LHCN-M2 (cell line): ENCODE data around the gene RAB5A. TPM values are rescaled to one million over a fixed set of nuclear protein-coding genes. Genes with fewer than 3 reads are reported as not detected.
"Not testable (repeated sequence)": the region's sequence is repeated elsewhere in the genome, so short reads cannot be mapped to it uniquely, and the experiment has no call there.

ENCODE experiments used
- DNase-seq: peaks from one replicate; pipeline ENCODE4 v3.0.0-alpha.2; 2012; ENCODE audit warnings: low read depth
- total RNA-seq: library from RNA; depleted of rRNA; stranded (reverse); fragments of >200 nt; gene quantifications from 2 replicates; pipeline ENCODE4 v1.2.3, GENCODE V29; 2014

The RAB5A gene
- total RNA-seq, 1 experiment from 2014 or later, result 55.6 TPM

- peak; percentile 40 for DNase-seq
Observed at GRCh38 chr3:19947549-19948225, 790 bp downstream of the RAB5A start.

DNA sequence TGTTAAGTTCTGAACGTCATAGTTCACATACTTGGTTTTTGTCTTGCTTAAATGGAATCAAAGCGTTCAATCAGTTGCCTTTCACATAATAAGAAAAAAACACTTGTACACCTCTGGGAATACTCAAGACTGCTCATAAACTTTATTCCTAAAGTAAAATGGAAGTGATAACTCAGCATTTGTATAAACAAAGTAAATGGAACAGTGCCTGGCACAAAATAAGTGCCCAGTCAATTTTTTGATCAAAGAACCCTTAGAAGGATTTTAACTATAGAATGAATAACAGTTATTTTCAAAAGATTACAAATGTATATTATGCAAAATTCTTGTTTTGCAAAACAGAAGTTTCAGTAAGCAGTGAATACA, 1.3 kb downstream of the RAB5A start:
- no peak for DNase-seq

DNA sequence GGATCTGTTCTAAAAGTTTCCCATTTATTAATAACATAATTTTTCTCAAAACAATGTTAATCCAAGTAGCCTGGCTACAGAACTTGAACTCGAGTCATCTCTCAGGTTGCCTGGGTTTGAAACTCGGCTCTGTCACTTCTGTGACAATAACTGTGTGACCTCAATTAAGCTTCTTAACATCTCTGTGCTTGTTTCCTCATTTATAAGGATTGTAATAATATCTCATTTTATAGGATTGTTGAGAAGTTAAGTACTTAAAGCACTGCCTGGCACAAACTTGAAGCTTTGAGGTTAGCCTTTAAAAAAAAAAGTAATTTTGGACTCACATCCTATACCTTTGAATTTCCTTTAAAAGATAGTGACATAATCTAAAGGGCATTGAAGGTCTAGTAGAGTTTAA, 3.4 kb downstream of the RAB5A start:
- DNase-seq, result no peak

DNA sequence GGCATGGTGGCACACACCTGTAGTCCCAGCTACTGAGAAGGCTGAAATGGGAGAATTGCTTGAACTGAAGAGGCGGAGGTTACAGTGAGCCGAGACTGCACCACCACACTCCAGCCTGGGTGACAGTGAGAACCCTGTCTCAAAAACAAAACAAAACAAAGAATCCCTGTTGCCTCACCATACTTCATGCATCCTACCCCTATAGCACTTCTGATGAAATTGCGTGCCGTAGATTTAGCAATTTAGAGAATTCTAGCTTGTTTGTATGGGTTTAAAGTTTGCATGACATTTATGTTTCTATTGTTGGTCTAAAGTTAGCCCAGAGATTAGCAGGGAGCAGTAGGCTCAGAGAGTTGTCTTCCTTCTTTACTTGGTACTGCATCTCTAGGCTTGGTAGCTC, 7.8 kb downstream of the RAB5A start:
- DNase-seq, result no peak

DNA sequence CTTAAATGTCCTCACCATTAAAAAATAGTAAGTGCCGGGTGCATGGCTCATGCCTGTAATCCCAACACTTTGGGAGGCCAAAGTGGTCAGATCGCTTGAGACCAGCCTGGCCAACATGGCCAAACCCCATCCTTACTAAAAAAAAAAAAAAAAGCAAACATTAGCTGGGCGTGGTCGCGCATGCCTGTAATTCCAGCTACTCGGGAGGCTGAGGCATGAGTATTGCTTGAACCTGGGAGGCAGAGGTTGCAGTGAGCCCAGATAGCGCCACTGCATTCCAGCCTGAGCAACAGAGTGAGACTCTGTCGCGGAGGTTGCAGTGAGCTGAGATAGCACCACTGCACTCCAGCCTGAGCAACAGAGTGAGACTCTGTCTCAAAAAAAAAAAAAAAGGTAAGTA, 10.5 kb downstream of the RAB5A start:
- not testable (repeated sequence) for DNase-seq

- no peak for DNase-seq
Observed at GRCh38 chr3:19959505-19959904, 12.6 kb downstream of the RAB5A start.

- no peak for DNase-seq
Observed at GRCh38 chr3:19960696-19961095, 13.8 kb downstream of the RAB5A start.

GRCh38 chr3:19961960-19962359, 15.1 kb downstream of the RAB5A start:
- no peak for DNase-seq

DNA sequence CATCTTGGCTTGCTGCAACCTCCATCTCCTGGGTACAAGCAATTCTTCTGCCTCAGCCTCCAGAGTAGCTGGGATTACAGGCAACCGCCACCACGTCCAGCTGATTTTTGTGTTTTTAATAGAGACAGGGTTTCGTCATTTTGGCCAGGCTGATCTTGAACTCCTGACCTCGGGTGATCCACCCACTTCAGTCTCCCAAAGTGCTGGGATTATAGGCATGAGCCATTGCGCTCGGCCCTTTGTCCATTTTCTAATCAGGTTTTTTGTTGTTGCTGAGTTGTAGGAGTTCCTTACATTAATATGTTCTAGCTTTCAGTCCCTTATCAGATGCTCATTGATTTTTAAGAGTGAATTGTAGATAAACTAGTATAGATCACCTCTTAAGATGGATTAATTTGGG, 20.3 kb downstream of the RAB5A start:
- DNase-seq, result no peak

DNA sequence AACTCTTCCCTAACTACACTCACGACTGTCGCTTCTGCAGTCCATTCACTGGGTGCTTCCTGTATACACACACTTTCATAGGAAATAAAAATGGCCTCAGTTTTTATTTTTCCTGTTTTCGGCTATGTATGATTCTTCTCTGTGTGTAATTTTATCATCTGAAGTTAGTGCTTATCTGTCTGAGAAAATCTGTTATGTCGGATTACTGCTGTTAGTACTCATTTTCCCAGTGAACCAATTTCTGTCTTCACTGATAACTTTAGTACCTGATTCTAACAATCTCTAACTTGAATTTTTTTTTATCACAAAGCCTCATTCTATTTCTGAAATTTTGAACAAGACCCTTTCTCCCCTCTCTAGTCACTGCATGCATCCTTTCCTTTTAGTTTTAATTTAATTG, 20.9 kb downstream of the RAB5A start:
- DNase-seq, result no peak

DNA sequence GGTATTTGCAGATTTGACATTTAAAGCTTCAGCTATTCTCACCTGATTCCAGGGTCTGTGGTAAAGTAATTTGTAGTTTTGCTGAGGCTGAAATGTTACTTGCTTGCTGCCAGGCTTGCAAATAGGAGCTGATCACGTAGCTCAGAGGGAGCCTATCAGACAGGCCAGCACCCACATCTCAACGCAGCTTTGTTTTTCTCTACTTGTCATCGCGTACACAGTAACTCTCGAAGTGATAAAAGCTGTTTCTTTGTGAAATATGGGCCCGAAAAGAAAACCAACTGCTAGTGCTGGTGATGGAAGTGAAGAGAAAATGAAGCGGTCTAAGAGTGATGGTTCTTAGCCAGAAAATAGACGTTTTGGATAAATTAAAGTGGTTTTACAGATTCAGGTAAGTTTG, 23.4 kb downstream of the RAB5A start:
- no peak for DNase-seq

GRCh38 chr3:19972054-19972453, 25.2 kb downstream of the RAB5A start:
- no peak for DNase-seq

GRCh38 chr3:19988904-19989303, 42.0 kb downstream of the RAB5A start:
- not testable (repeated sequence) for DNase-seq

DNA sequence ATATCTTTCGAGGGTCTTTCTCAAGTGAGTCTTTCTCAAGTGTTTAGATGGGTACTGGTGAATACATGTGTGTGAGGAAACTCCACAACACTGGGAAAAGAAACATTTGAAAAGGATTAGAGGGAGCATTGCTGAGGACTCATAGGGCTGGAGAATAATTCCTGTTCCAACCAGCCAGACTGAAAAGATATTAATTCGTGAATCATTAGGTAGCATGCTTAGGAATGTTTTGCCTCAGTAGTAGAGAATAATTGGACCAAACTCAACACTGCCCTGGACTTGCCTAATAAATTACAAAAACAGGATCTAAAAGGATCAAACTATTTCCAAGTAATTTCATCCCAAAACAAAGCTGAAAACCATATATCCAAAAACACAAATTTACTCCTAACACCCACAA, 47.9 kb downstream of the RAB5A start:
- DNase-seq, result no peak

GRCh38 chr3:19997502-19997901, 50.6 kb downstream of the RAB5A start:
- no peak for DNase-seq

GRCh38 chr3:20001932-20002331, 55.0 kb downstream of the RAB5A start:
- DNase-seq, result no peak

GRCh38 chr3:20007960-20008359, 61.1 kb downstream of the RAB5A start:
- DNase-seq, result no peak

DNA sequence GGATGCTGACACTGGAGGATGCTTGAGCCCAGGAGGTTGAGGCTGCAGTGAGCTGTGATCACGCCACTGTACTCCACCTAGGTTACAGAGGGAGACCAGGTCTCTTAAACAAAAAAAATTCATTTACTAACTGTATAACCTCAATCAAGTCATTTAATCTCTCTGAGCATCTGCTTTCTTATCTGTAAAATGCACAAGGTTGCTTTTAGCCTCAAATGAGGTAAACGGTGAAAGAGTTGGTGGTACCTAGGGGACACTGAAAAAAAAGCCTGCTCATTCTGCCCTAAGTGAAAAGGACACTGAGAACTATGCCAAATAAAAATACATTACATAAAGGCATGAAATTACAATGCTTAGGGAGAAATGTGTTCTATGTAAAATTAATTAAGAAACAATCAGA, 61.7 kb downstream of the RAB5A start:
- DNase-seq, result no peak

DNA sequence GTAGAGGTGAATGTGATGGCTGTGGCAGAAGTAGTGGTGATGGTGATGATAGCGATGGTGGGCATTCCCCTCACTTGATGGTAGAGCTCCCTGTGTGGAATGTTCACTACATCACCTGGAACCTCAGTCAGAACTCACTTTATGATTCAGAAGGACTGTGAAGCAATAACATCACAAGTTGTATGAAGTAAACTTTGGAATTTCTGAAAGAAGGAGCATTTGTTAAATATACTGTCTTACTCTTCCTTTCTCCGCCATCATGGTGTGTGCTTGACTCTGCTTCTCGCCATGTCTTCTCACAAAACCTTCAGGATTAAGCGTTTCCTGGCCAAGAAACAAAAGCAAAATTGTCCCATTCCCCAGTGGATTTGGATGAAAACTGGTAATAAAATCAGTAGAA, 65.3 kb downstream of the RAB5A start, which contains the start of gene PP2D1:
Gene PP2D1 (minus strand): TSS at position 101 of the 400 bp plus-strand sequence. CDS start 192 bp downstream, outside the sequence.
- DNase-seq, result no peak

- no peak for DNase-seq
Observed at GRCh38 chr3:20013396-20013795, 66.5 kb downstream of the RAB5A start.

GRCh38 chr3:20015525-20015924, 68.6 kb downstream of the RAB5A start:
- DNase-seq, result no peak

DNA sequence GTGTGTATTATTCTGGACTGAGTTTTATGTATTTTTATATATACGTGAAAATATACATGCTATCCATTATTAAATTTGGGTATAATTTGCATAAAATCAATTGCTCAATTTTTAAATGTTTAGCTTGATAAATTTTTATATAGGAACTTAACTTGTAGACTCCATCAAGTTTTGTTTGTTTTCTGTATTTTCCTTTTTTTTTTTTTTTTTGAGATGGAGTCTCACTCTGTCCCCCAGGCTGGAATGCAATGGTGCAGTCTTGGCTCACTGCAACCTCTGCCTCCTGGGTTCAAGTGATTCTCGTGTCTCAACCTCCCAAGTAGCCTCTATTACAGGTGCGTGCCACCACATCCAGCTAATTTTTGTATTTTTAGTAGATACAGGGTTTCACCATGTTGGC, 69.2 kb downstream of the RAB5A start:
- DNase-seq, result not testable (repeated sequence)

- no peak for DNase-seq
Observed at GRCh38 chr3:20022954-20023622, 76.2 kb downstream of the RAB5A start.
